Fibroblast of lung (primary cell): ENCODE measurements around the gene CEP192. TPM values are rescaled to one million over a fixed set of nuclear protein-coding genes. Genes with fewer than 3 reads are reported as not detected.

Experiments
- DNase-seq, 2 donors: peaks; one replicate each; pipeline versions ENCODE4 v3.0.0 to v3.0.0-alpha.2; 2010; ENCODE audit warnings: low read depth in 2 of 2
- H2AFZ ChIP-seq: 2 replicates; pipeline ENCODE4 v1.5.1; 2012; ENCODE audit warnings: low read length, control low read depth, inconsistent platforms
- H3K27ac ChIP-seq: 2 replicates; pipeline ENCODE4 v1.5.1; 2011; ENCODE audit warnings: low read length, control low read depth; ENCODE audit not compliant: insufficient read depth
- H3K27me3 ChIP-seq: 2 replicates; pipeline ENCODE4 v1.5.1; 2011; ENCODE audit warnings: mild to moderate bottlenecking, low read length; ENCODE audit not compliant: control insufficient read depth, insufficient read depth
- H3K36me3 ChIP-seq: 2 replicates; pipeline ENCODE4 v1.5.1; 2011; ENCODE audit warnings: low read length; ENCODE audit not compliant: control insufficient read depth, insufficient read depth
- H3K4me1 ChIP-seq: 2 replicates; pipeline ENCODE4 v1.5.1; 2011; ENCODE audit warnings: low read length; ENCODE audit not compliant: control insufficient read depth, insufficient read depth; ENCODE audit errors: extremely low read depth
- H3K4me2 ChIP-seq: 2 replicates; pipeline ENCODE4 v1.5.1; 2011; ENCODE audit warnings: low read length, control low read depth; ENCODE audit not compliant: insufficient read depth; ENCODE audit errors: extremely low read depth
- H3K4me3 ChIP-seq, 4 experiments: fragments of 200-600 bp in 1 of 4; sonication (generic) in 1 of 4; replicated peaks in 1 of 4; 2 replicates each; pipeline ENCODE4 v1.5.1; 2011 to 2016; ENCODE audit warnings: low read length in 4 of 4, low read depth in 3 of 4, mild to moderate bottlenecking in 3 of 4, control low read depth in 2 of 4, inconsistent platforms in 1 of 4, mixed read lengths in 1 of 4; ENCODE audit not compliant: insufficient read depth in 1 of 4; ENCODE audit errors: control extremely low read depth in 1 of 4
- H3K79me2 ChIP-seq: 2 replicates; pipeline ENCODE4 v1.5.1; 2012; ENCODE audit warnings: mild to moderate bottlenecking, low read length, inconsistent platforms; ENCODE audit not compliant: control insufficient read depth, insufficient read depth
- H3K9ac ChIP-seq: 2 replicates; pipeline ENCODE4 v1.5.1; 2011; ENCODE audit warnings: mild to moderate bottlenecking, low read length, control low read depth; ENCODE audit not compliant: insufficient read depth
- H3K9me3 ChIP-seq: 2 replicates; pipeline ENCODE4 v1.5.1; 2012; ENCODE audit warnings: low read depth, low read length; ENCODE audit not compliant: control insufficient read depth, insufficient read depth
- H4K20me1 ChIP-seq: 2 replicates; pipeline ENCODE4 v1.5.1; 2011; ENCODE audit warnings: low read length; ENCODE audit not compliant: control insufficient read depth, insufficient read depth; ENCODE audit errors: extremely low read depth
- EZH2 ChIP-seq: IDR thresholded peaks from 2 replicates; pipeline ENCODE4 v1.5.1; 2012; ENCODE audit warnings: low read length, control low read depth, mild to moderate bottlenecking; ENCODE audit errors: missing control alignments
- polyA plus RNA-seq, 2 donors: library from polyadenylated mRNA; depleted of rRNA in 1 of 2; stranded (reverse) in 1 of 2; unstranded in 1 of 2; fragments of >200 nt; gene quantifications; 2 replicates each; pipeline ENCODE4 v1.2.1, GENCODE V29; 2011 to 2012; ENCODE audit warnings: missing spikeins in 1 of 2
- total RNA-seq: library from RNA; depleted of rRNA; stranded (reverse); fragments of >200 nt; gene quantifications from 2 replicates; pipeline ENCODE4 v1.2.1, GENCODE V29; 2014
- TF ChIP-seq, protein P1 (sequence below), 2 donors: IDR thresholded peaks in 1 of 2; conservative IDR thresholded peaks in 1 of 2; 1 replicate in 1 of 2; 2 replicates in 1 of 2; pipeline ENCODE4 v1.5.1; 2011 to 2012; ENCODE audit warnings: low read length in 2 of 2, control low read depth in 1 of 2, inconsistent platforms in 1 of 2, low read depth in 1 of 2, mild to moderate bottlenecking in 1 of 2

Gene CEP192
- total and polyA plus RNA-seq, 2 donors (not counting 1 experiment from before 2014, with no cell fraction given): 12.5 to 32.7 TPM

DNA sequence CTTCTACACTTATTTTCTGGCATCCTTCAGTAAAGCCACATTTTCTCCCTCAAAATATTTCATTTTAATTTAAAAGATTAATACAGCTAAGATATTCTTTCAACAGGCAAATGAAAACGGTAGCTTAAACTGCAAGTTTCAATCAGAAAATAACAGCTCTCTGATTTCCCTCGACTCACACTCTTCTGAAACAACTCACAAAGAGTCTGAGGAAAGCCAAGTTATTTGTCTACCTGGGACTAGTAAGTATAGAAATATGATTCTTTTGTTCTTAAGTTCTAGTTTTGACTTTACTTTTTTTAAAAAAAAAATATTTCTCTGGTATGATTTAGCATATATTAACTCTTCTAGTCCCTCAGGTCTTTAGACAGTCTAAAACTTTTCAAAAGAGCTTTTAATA lies 27.2 kb downstream of the CEP192 start:
- H3K27me3 ChIP-seq: no peaks in the 10 kb centered on the region
- no peak overlapping the region for H3K9ac ChIP-seq
- H3K27ac ChIP-seq: no peak overlapping the region
- H4K20me1 ChIP-seq: no peaks in the 10 kb centered on the region
- no peaks in the 10 kb centered on the region for H3K9me3 ChIP-seq
- H2AFZ ChIP-seq: no peak overlapping the region
- no peak overlapping the region for H3K4me3 ChIP-seq
- peaks cover 3% of the 10 kb centered on the region for H3K36me3 ChIP-seq
- DNase-seq: no peak
- no peaks in the 10 kb centered on the region for H3K79me2 ChIP-seq
- H3K4me1 ChIP-seq: no peaks in the 10 kb centered on the region
- H3K4me2 ChIP-seq: no peak overlapping the region
- TF ChIP-seq EZH2: no peak
- TF ChIP-seq, protein P1, sequence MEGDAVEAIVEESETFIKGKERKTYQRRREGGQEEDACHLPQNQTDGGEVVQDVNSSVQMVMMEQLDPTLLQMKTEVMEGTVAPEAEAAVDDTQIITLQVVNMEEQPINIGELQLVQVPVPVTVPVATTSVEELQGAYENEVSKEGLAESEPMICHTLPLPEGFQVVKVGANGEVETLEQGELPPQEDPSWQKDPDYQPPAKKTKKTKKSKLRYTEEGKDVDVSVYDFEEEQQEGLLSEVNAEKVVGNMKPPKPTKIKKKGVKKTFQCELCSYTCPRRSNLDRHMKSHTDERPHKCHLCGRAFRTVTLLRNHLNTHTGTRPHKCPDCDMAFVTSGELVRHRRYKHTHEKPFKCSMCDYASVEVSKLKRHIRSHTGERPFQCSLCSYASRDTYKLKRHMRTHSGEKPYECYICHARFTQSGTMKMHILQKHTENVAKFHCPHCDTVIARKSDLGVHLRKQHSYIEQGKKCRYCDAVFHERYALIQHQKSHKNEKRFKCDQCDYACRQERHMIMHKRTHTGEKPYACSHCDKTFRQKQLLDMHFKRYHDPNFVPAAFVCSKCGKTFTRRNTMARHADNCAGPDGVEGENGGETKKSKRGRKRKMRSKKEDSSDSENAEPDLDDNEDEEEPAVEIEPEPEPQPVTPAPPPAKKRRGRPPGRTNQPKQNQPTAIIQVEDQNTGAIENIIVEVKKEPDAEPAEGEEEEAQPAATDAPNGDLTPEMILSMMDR (conservative IDR thresholded peaks at IDR 0.05 in 1 of 2, IDR thresholded peaks at IDR 0.05 in 1 of 2; ENCODE audit: low read depth in 1 of 2, low read length in 2 of 2): no peak

DNA sequence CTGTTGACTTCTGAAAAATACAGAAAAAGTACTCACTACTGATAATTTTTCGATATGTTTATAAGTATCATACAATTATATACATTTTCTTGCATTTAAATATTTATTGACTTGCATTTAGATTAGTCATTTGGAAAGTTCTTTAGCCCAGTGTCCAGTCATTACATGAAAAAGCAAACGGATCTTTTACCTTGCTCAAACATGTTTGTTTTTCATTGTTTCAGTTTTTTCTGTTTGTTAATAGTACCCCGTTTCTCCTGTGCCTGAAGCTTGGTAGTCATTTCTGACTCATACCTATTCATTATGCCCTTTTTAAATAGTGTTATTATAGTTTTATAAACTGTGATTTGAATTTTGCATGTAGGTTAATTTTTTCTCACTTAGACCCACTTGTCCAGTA lies 28.1 kb downstream of the CEP192 start:
- H3K36me3 ChIP-seq: peaks cover 1% of the 10 kb centered on the region
- no peak overlapping the region for H3K4me2 ChIP-seq
- H3K9ac ChIP-seq: no peak overlapping the region
- no peak for DNase-seq
- no peak for TF ChIP-seq EZH2
- TF ChIP-seq, protein P1 (conservative IDR thresholded peaks at IDR 0.05 in 1 of 2, IDR thresholded peaks at IDR 0.05 in 1 of 2; ENCODE audit: low read depth in 1 of 2, low read length in 2 of 2): no peak
- H3K4me3 ChIP-seq: no peak overlapping the region
- H3K9me3 ChIP-seq: no peaks in the 10 kb centered on the region
- no peaks in the 10 kb centered on the region for H3K79me2 ChIP-seq
- no peaks in the 10 kb centered on the region for H3K4me1 ChIP-seq
- H2AFZ ChIP-seq: no peak overlapping the region
- no peak overlapping the region for H3K27ac ChIP-seq
- no peaks in the 10 kb centered on the region for H3K27me3 ChIP-seq
- no peaks in the 10 kb centered on the region for H4K20me1 ChIP-seq

DNA sequence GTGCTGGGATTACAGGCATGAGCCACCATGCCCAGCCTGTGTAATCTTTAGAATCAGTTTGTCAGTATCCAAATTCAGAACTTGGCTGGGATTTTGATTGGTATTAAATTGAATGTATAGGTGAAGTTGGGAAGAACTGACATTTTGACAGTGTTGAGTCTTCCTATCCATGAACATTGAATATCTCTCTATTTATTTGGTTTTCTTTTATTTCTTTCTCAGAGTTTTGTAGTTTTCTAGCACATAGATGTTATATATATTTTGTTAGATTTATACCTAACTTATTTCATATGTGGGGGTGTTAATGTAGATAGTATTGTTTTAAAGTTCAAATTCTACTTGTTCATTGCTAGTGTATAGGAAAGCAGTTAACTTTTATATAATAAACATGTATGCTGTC lies 31.5 kb downstream of the CEP192 start:
- Histone ChIP-seq H3K9me3 (no peaks in the 10 kb centered on the region), H3K9ac (no peak overlapping the region), H3K79me2 (no peaks in the 10 kb centered on the region), H3K4me3 (no peak overlapping the region), H3K4me2 (no peak overlapping the region), H3K4me1 (no peaks in the 10 kb centered on the region), H3K36me3 (no peaks in the 10 kb centered on the region), H3K27ac (no peak overlapping the region), H2AFZ (no peak overlapping the region), H3K27me3 (no peaks in the 10 kb centered on the region), H4K20me1 (no peaks in the 10 kb centered on the region)
- no peak for DNase-seq
- TF ChIP-seq EZH2: no peak
- TF ChIP-seq, protein P1 (conservative IDR thresholded peaks at IDR 0.05 in 1 of 2, IDR thresholded peaks at IDR 0.05 in 1 of 2; ENCODE audit: low read depth in 1 of 2, low read length in 2 of 2): no peak
